OCI-LY1 (cell line): ENCODE measurements around the gene DNMBP.
"Not testable (repeated sequence)": the region's sequence is repeated elsewhere in the genome, so short reads cannot be mapped to it uniquely, and the experiment has no call there.

Source experiments
- EZH2 ChIP-seq: fragments of 200-600 bp; sonication (generic), shearing (Covaris generic); IDR thresholded peaks from 2 replicates; pipeline ENCODE4 v1.8.0; 2017; ENCODE audit warnings: borderline replicate concordance, mixed run types, mild to moderate bottlenecking, antibody characterized with exemption, low read length, moderate library complexity, mixed read lengths
- TF ChIP-seq, protein P1 (sequence below): fragments of 200-600 bp; sonication (generic), shearing (Covaris generic); IDR thresholded peaks from 2 replicates; pipeline ENCODE4 v1.5.1; 2017; ENCODE audit warnings: mild to moderate bottlenecking, antibody characterized with exemption, low read length, moderate library complexity, mixed read lengths

DNA sequence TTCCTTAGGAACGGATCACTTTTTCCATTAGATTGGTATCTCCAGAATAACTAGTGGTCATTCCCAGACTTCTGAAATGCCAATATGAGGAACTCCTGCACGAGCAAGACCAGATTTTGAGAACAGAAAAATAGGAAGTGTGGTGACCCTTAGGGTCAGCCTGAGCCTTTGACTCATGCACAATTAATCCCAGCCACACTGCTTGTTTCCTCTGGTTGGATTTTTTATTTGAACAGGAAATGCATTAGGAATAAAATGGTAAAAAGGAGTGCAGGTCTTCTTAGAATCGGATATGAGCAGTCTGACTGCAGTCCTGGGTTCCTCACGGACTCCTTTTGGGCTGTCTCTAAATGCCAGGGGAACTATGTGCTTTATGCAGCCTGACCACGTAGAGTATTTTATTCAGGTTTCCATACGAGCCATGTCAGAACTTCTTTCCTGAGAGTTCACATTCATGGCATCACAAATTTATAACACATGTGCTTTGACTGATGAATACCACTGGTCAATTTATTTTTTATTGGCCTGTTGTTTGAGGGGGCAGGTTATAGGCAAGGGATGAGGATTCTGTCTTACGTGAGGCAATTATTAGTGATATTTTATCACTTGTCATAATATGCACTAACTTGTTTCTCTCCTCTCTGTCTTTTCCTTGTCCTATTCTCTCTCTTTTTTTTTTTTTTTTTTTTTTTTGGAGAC lies 46.1 kb downstream of the DNMBP start:
- TF ChIP-seq, protein P1, sequence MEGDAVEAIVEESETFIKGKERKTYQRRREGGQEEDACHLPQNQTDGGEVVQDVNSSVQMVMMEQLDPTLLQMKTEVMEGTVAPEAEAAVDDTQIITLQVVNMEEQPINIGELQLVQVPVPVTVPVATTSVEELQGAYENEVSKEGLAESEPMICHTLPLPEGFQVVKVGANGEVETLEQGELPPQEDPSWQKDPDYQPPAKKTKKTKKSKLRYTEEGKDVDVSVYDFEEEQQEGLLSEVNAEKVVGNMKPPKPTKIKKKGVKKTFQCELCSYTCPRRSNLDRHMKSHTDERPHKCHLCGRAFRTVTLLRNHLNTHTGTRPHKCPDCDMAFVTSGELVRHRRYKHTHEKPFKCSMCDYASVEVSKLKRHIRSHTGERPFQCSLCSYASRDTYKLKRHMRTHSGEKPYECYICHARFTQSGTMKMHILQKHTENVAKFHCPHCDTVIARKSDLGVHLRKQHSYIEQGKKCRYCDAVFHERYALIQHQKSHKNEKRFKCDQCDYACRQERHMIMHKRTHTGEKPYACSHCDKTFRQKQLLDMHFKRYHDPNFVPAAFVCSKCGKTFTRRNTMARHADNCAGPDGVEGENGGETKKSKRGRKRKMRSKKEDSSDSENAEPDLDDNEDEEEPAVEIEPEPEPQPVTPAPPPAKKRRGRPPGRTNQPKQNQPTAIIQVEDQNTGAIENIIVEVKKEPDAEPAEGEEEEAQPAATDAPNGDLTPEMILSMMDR = not testable (repeated sequence)
- TF ChIP-seq EZH2 = not testable (repeated sequence)
